ENCODE results near the gene ELL2.
"Not testable (repeated sequence)": the region's sequence is repeated elsewhere in the genome, so short reads cannot be mapped to it uniquely, and the experiment has no call there.

Gene ELL2

DNA sequence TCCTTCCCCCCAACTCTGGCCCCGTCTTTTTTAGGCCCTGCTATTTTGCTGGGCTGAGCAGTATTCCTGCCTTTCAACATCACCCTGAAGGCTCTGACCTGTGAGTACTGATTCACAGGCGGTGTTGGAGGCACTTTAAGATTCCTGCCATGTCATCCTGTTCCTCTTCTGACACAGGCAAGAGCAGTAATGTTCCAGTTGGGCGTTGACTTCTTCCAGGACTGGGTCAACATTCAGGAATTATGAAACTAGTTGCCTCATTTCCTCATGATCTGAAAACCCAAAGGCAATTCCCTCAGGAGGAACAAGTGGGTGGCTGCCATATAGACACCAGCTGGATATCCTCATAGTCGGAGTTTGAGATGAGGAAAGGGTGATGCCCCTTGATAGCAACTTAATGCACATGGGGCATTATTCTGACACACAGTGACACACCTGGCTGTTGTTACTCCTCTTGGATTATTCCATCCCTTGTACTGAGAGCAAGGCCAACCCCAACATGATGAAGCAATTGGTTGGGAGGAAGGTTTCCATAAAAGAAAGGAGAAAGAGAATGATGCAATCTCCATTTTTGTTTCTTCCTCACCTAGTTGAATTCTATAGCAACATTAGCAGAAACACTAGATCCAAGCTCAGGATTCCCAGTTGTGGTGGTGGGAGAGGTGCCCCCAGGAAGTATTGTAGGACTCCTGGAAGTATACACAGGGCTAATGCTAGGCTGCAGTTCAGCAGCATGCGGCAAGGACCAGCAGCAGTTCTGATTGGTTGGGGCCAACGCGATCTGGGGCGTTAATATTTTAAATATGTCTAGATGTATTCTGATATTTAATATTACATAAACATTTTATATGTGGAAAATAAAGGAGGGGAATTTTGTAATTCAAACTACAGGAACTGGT lies 119.5 kb downstream of the ELL2 start:
- DNase-seq (ENCODE audit: extremely low read depth in 1 of 2, low read depth in 1 of 2): no peak

DNA sequence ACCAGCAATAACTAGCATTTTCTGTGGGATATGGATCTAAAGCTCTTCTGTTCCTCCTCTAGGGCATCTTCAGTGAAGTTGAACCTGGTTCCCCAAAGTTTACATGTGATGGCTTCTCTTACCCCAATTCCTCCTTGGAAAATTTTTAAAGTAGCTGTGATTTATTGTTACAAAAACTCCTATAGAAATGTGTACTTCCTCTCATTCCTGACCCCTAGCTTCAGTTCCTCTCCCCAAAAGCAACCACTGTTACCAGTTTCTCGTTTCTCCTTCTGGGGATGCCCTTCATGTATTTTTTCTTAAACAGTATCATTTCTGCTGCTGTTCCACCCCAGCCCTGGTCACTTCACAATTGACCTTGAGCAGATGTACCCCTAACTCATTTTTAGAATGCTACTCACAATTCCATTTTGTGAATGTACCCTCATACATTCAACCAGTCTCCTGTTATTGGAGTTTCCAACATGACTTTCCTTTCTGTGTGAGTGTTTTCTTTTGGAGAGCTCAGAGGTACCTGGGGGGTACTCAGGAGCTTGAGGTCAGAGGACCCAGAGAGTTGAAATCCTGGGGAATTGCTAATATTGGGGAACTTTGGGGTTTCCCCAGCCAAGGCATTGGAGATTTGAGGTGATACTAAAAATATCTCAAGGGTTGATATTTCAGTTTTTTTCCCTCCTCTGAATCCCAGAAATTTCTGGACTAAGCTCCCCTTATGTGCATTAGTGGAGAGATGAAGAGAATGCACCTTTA lies 120.5 kb downstream of the ELL2 start:
- no peak for DNase-seq (ENCODE audit: extremely low read depth in 1 of 2, low read depth in 1 of 2)

DNA sequence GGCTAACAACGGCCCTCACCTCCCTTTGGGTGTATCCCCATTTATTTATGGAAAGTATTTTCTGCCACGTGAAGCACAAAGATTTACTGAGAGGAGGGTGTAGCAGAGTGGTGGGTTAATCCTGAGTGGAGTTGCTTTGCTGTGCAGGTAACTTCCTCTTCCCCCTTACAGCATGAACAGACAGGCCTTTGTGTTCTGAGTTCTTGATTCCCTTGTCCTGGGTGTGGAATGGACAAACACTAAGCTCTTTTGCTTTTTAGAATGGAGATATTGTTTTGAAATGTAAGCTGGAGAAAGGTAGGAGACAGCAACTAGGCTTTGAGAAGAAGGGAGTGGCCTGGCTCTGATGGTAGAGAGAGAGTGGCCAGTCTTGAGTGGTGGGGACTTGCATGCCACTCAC lies 122.0 kb downstream of the ELL2 start:
- no peak for DNase-seq (ENCODE audit: extremely low read depth in 1 of 2, low read depth in 1 of 2)

DNA sequence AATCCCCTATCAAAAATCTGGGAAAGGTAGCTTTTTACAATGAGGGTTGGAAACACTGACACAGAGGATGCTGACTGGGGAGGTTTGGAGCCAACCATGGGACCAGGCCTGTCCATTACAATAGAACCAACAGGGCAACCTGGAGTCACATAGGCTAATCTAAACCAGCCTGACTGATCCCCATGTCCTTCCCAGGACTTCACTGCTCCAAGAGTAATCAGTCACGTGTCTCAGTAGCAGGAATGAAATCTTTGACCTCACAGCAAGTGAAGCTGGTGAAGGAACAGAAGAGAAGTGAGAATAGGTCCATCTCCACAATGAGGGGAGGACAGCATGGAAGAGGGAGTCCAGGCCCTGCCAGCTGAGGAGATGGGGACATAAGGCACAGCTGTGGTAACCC lies 123.1 kb downstream of the ELL2 start:
- no peak for DNase-seq (ENCODE audit: extremely low read depth in 1 of 2, low read depth in 1 of 2)

DNA sequence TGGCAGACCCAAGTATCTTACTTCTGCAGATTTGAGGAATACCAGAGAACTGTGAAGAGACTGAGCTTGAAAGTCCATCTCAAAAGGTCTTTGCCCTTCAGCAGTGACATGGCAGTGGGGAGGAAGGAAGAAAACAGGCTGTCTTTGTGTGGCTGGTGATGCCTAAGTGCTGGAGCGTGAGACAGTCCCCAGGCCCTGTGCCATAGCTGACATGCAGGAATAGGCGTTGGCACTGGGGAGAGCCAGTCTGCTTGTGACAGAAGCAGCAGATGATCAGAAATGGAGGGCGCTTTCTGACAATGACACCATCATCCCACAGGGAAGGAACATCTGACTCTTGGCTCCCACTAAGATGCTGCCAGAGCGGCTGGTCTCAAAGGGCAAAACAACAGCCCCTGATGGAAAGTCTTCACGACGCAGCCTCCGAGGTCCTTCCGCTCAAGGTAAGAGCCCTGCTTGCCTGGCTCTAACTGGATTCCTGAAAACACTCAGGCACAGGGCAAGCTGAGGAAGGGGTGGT lies 123.6 kb downstream of the ELL2 start:
- DNase-seq (ENCODE audit: extremely low read depth in 1 of 2, low read depth in 1 of 2): no peak

DNA sequence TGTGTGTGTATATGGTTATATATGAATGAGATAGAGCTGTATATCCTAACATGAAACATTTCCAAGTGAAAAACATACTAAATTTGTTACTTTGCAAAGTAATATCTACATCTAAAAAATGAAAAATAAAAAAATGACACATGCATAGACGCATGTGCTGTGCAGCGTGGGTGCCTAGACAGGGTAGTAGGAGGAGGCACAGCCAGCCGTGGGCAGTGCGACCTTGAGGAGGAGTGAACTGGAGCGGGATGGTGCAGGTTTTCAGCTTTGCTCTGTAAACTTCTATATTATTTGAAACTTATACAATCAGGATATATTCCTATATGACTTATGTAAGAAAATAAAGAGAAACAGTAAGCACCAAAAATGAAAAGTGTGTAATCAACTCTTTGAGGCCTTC lies 124.2 kb downstream of the ELL2 start:
- no peak for DNase-seq (ENCODE audit: extremely low read depth in 1 of 2, low read depth in 1 of 2)

DNA sequence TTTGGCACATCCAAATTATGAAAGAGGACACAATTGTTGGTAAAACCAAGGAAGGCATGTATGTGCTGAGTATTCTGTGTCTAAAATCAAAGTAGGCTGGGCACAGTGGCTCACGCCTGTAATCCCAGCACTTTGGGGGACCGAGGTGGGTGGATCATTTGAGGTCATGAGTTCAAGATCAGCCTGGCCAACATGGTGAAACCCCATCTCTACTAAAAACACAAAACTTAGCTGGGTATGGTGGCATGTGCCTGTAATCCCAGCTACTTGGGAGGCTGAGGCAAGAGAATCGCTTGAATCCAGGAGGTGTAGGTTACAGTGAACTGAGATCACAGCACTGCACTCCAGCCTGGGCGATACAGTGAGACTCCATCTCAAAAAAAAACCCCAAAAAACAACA lies 124.7 kb downstream of the ELL2 start:
- DNase-seq (ENCODE audit: extremely low read depth in 1 of 2, low read depth in 1 of 2): not testable (repeated sequence)

DNA sequence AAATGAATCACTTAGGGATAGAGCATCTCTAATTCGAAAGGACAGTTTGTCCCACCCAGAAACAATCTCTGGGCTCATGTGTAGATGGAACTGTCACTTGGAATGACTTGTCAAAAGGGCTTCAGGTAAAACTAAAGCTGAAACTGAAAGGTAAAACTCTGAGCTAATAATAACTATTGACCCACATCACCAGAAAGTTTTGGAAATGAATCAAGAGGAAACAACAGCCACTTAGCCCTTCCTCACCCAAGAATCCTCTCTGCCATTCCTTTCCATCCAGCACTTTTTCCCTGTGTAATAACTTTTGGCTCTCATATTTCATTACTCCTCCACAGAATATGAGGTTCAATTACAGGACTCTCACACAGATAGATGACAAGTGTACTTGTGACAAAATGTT lies 125.1 kb downstream of the ELL2 start:
- no peak for DNase-seq (ENCODE audit: extremely low read depth in 1 of 2, low read depth in 1 of 2)

DNA sequence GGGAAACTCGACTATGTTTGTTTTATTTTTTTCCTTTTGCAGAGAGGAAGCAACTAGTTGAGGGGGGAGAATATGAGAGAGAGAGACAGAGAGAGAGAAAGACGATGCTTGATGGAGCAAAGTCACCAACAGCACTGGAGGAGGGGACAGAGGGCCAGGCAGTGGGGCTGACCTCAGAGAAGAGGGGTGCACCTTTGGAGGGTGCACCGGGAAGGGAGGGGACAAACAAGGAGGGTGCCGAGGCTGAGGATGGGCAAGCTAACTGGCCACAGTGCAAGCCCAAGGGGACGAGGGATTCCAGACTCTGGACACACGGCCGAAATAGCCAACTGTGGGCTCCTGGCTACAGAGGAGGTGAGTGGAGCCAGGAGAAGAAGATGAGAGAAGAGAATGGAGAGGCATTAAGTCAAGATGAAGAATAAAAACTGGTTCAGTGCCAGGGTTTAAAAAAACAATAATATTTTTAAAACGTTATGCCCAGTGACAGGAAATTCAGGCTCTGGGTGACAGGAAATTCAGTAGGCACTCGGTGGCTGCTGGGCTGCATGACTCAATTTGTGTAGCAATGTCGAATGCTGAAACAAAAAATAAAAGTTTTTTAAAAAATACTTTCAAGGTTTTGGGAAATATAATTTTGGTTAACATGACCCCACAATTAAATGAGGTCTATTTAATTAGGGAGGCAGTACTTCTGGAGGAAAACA lies 125.8 kb downstream of the ELL2 start:
- DNase-seq (ENCODE audit: extremely low read depth in 1 of 2, low read depth in 1 of 2): no peak
